CD14-positive monocyte (primary cell): ENCODE data around the gene FMO5. TPM values are rescaled to one million over a fixed set of nuclear protein-coding genes. Genes with fewer than 3 reads are reported as not detected.

ENCODE experiments used
- DNase-seq, 3 donors: peaks; one replicate each; pipeline ENCODE4 v3.0.0-alpha.2; 2011 to 2022
- H2AFZ ChIP-seq: 2 replicates; pipeline ENCODE4 v1.6.0; 2012; ENCODE audit warnings: mild to moderate bottlenecking, low read depth, low read length, inconsistent platforms; ENCODE audit not compliant: insufficient read depth, poor library complexity, severe bottlenecking
- H3K27ac ChIP-seq, 2 donors: 1 replicate in 1 of 2; 2 replicates in 1 of 2; pipeline ENCODE4 v1.5.1; 2012 to 2013; ENCODE audit warnings: low read length in 2 of 2, control low read depth in 1 of 2, inconsistent platforms in 1 of 2, low read depth in 1 of 2, mild to moderate bottlenecking in 1 of 2
- H3K27me3 ChIP-seq, 2 donors: one replicate each; pipeline versions ENCODE4 v1.6.0 to v1.6.1; 2011 to 2013; ENCODE audit warnings: low read length in 2 of 2; ENCODE audit not compliant: control insufficient read depth in 2 of 2, insufficient read depth in 2 of 2
- H3K36me3 ChIP-seq, 2 donors: replicated peaks in 1 of 2; 1 replicate in 1 of 2; 2 replicates in 1 of 2; pipeline versions ENCODE4 v1.5.1 to v1.6.1; 2012 to 2013; ENCODE audit warnings: low read length in 2 of 2, control low read depth in 1 of 2, inconsistent platforms in 1 of 2, mild to moderate bottlenecking in 1 of 2; ENCODE audit not compliant: insufficient read depth in 2 of 2, control insufficient read depth in 1 of 2
- H3K4me1 ChIP-seq, 2 donors: 1 replicate in 1 of 2; 2 replicates in 1 of 2; pipeline versions ENCODE4 v1.5.1 to v1.6.1; 2012 to 2013; ENCODE audit warnings: low read length in 2 of 2, control low read depth in 1 of 2, inconsistent platforms in 1 of 2, mild to moderate bottlenecking in 1 of 2, moderate library complexity in 1 of 2; ENCODE audit not compliant: insufficient read depth in 2 of 2, control insufficient read depth in 1 of 2
- H3K4me2 ChIP-seq: replicated peaks from 2 replicates; pipeline ENCODE3; 2012; ENCODE audit warnings: low read length, moderate library complexity, mild to moderate bottlenecking; ENCODE audit not compliant: poor library complexity, severe bottlenecking; ENCODE audit errors: extremely low read depth
- H3K4me3 ChIP-seq, 3 experiments: fragments of 200-600 bp in 1 of 3; sonication (generic) in 1 of 3; replicated peaks in 1 of 3; 1 replicate in 2 of 3; 2 replicates in 1 of 3; pipeline ENCODE4 v1.5.1; 2011 to 2013; ENCODE audit warnings: low read length in 3 of 3, mild to moderate bottlenecking in 3 of 3, control low read depth in 2 of 3, low read depth in 2 of 3, inconsistent platforms in 1 of 3, moderate library complexity in 1 of 3
- H3K79me2 ChIP-seq: 2 replicates; pipeline ENCODE4 v1.6.0; 2012; ENCODE audit warnings: mild to moderate bottlenecking, control low read depth, inconsistent platforms, low read length, moderate library complexity; ENCODE audit not compliant: insufficient read depth
- H3K9ac ChIP-seq: 2 replicates; pipeline ENCODE4 v1.6.0; 2017; ENCODE audit warnings: low read length, mild to moderate bottlenecking; ENCODE audit not compliant: insufficient read depth, poor library complexity, severe bottlenecking
- H3K9me3 ChIP-seq, 2 donors: replicated peaks in 1 of 2; 1 replicate in 1 of 2; 2 replicates in 1 of 2; pipeline versions ENCODE4 v1.5.1 to v1.6.1; 2012 to 2013; ENCODE audit warnings: low read length in 2 of 2, control low read depth in 1 of 2; ENCODE audit not compliant: control insufficient read depth in 1 of 2, insufficient read depth in 1 of 2
- H4K20me1 ChIP-seq: 2 replicates; pipeline ENCODE4 v1.6.0; 2012; ENCODE audit warnings: mild to moderate bottlenecking, low read length, control low read depth, moderate library complexity; ENCODE audit not compliant: insufficient read depth
- H3K27ac Mint-ChIP-seq, 7 donors: one replicate each; pipeline ENCODE4 v1.8.0; 2020; ENCODE audit warnings: mild to moderate bottlenecking in 7 of 7, mixed read lengths in 7 of 7, moderate library complexity in 6 of 7, inconsistent platforms in 2 of 7
- H3K27me3 Mint-ChIP-seq, 3 donors: one replicate each; pipeline ENCODE4 v1.8.0; 2021 to 2022; ENCODE audit warnings: low read depth in 3 of 3, mild to moderate bottlenecking in 3 of 3, mixed read lengths in 3 of 3, moderate library complexity in 3 of 3, inconsistent platforms in 1 of 3
- H3K36me3 Mint-ChIP-seq, 2 donors: one replicate each; pipeline ENCODE4 v1.8.0; 2020; ENCODE audit warnings: mixed read lengths in 2 of 2, inconsistent platforms in 1 of 2, mild to moderate bottlenecking in 1 of 2
- H3K4me1 Mint-ChIP-seq: one replicate; pipeline ENCODE4 v1.8.0; 2020; ENCODE audit warnings: mild to moderate bottlenecking, mixed read lengths
- H3K4me3 Mint-ChIP-seq, 2 donors: one replicate each; pipeline ENCODE4 v1.8.0; 2020; ENCODE audit warnings: mild to moderate bottlenecking in 2 of 2, mixed read lengths in 2 of 2, moderate library complexity in 1 of 2
- H3K9me3 Mint-ChIP-seq, 7 donors: one replicate each; pipeline ENCODE4 v1.8.0; 2020 to 2022; ENCODE audit warnings: mixed read lengths in 7 of 7, mild to moderate bottlenecking in 6 of 7, moderate library complexity in 6 of 7, inconsistent platforms in 2 of 7
- WGBS: methylation state at CpG from one replicate; pipeline ENCODE4 v1.1.5; 2013; ENCODE audit warnings: missing lambda C conversion rate; ENCODE audit not compliant: insufficient coverage; 5-methylcytosine and 5-hydroxymethylcytosine counted together
- intact Hi-C, 2 donors: fragments of 100-400 bp; cut with micrococcal nuclease; formaldehyde crosslinking; loops; one replicate each; pipeline versions ENCODE4 v1.15.0 to v1.15.1; 2023
- polyA plus RNA-seq, 3 donors: library from polyadenylated mRNA; depleted of rRNA in 1 of 3; unstranded in 2 of 3; stranded (reverse) in 1 of 3; fragments of 300-500 nt in 2 of 3; fragments of >200 nt in 1 of 3; fragmentation: Illumina TruSeq in 2 of 3; gene quantifications; 1 replicate in 2 of 3; 2 replicates in 1 of 3; pipeline ENCODE4 v1.2.3, GENCODE V29; 2012 to 2021
- TF ChIP-seq, protein P1 (sequence below): fragments of 200-600 bp; IDR thresholded peaks from one replicate; pipeline ENCODE4 v1.8.0; 2022; ENCODE audit warnings: antibody characterized with exemption, mild to moderate bottlenecking

Gene FMO5
- polyA plus RNA-seq, 3 donors, result 16.8 to 20.0 (median 18.0) TPM

DNA sequence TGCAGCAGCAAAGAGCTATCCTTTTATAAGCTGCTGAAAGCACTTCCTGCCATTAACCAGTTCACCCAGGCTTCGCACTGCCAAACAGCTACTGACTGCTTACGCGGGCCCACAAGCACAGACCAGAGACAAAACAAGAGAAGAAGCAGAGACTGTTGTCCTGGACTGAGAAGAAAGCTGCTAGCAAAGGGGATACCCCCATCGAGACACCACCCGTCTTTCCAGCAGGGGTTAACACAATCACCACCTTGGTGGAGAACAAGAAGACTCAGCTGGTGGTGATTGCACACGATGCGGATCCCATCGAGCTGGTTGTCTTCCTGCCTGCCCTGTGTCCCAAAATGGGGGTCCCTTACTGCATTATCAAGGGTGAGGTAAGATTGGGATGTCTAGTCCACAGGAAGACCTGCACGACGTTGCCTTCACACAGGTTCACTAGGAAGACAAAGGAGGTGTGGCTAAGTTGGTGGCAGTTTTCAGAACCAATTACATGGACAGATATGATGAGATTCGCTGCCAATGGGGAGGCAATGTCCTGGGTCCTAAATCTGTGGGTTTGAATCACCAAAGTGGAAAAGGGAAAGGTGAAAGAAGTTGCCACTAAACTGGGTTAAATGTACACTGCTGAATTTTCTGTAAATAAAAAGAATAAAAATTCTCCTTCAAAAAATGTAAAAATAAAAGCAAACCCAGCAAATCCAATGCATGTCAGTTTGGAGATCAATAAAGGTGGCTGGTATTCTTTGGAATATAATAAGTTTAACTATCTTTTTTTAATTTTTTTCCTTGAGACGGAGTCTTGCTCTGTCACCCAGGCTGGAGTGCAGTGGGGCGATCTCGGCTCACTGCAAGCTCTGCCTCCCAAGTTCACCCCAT, 1.2 kb downstream of the FMO5 start:
- Mint-ChIP-seq H3K27ac (peak overlapping the region in 2 of 7 donors; percentile 5 to 21), H3K36me3 (peaks cover 16 to 21% of the 10 kb centered on the region in 2 donors), H3K9me3 (peaks cover 0 to 4% (median 0%) of the 10 kb centered on the region in 7 donors), H3K27me3 (peaks cover 0 to 1% (median 1%) of the 10 kb centered on the region in 3 donors), H3K4me1 (peaks cover 41% of the 10 kb centered on the region), H3K4me3 (peak overlapping the region; percentile 85 to 99)
- H3K4me2 ChIP-seq, result peak overlapping the region; percentile 86
- no peak overlapping the region for H3K27ac ChIP-seq
- H3K4me3 ChIP-seq, result peak overlapping the region in 1 of 3 experiments; percentile 90
- TF ChIP-seq, protein P1, sequence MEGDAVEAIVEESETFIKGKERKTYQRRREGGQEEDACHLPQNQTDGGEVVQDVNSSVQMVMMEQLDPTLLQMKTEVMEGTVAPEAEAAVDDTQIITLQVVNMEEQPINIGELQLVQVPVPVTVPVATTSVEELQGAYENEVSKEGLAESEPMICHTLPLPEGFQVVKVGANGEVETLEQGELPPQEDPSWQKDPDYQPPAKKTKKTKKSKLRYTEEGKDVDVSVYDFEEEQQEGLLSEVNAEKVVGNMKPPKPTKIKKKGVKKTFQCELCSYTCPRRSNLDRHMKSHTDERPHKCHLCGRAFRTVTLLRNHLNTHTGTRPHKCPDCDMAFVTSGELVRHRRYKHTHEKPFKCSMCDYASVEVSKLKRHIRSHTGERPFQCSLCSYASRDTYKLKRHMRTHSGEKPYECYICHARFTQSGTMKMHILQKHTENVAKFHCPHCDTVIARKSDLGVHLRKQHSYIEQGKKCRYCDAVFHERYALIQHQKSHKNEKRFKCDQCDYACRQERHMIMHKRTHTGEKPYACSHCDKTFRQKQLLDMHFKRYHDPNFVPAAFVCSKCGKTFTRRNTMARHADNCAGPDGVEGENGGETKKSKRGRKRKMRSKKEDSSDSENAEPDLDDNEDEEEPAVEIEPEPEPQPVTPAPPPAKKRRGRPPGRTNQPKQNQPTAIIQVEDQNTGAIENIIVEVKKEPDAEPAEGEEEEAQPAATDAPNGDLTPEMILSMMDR, result no peak
- peaks cover 23 to 27% of the 10 kb centered on the region in 2 donors for H3K4me1 ChIP-seq
- H4K20me1 ChIP-seq, result no peaks in the 10 kb centered on the region
- H3K79me2 ChIP-seq, result no peaks in the 10 kb centered on the region
- intact Hi-C loops, result no loop called here
- H3K27me3 ChIP-seq, result no peaks in the 10 kb centered on the region
- no peak for DNase-seq
- 84% methylated on average over 13 of the region's 14 CpGs for WGBS
- H2AFZ ChIP-seq, result no peak overlapping the region
- peaks cover 0 to 19% of the 10 kb centered on the region in 2 donors for H3K36me3 ChIP-seq
- no peak overlapping the region for H3K9ac ChIP-seq
- no peaks in the 10 kb centered on the region for H3K9me3 ChIP-seq

DNA sequence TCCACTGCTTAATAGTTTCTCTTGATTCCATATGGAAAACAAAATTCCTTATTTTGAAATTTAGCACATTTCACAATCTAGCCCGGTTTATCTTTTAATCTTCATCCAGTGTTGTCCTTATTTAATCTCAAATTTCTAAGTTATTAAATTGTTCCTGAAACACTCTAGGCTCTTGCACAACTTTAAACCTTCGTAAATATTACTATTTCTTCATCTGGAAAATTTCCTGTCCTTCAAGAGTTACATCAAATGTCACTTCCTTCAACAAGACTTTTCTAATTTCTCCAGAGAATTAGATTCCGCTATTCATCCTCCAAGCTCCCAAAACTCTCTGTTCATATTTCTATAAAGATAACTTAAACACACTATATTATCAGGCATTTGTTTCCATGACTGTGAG, 6.5 kb downstream of the FMO5 start:
- no peaks in the 10 kb centered on the region for H3K9me3 ChIP-seq
- Mint-ChIP-seq H3K27ac (peak overlapping the region; percentile 51 to 81 (median 73)), H3K36me3 (peaks cover 35 to 38% of the 10 kb centered on the region in 2 donors), H3K4me1 (peaks cover 41% of the 10 kb centered on the region), H3K9me3 (peaks cover 0 to 2% (median 0%) of the 10 kb centered on the region in 7 donors), H3K4me3 (peak overlapping the region in 1 of 2 donors; percentile 48), H3K27me3 (peaks cover 0 to 2% (median under 1%) of the 10 kb centered on the region in 3 donors)
- H3K4me3 ChIP-seq, result peak overlapping the region in 1 of 3 experiments; percentile 13
- H3K9ac ChIP-seq, result no peak overlapping the region
- peaks cover 5 to 38% of the 10 kb centered on the region in 2 donors for H3K36me3 ChIP-seq
- 11% methylated on average over 2 of the region's 3 CpGs for WGBS
- intact Hi-C loops, result no loop called here
- peaks cover 21 to 33% of the 10 kb centered on the region in 2 donors for H3K4me1 ChIP-seq
- no peak overlapping the region for H2AFZ ChIP-seq
- H3K4me2 ChIP-seq, result peak overlapping the region; percentile 21
- TF ChIP-seq, protein P1, result no peak
- no peaks in the 10 kb centered on the region for H3K79me2 ChIP-seq
- no peaks in the 10 kb centered on the region for H4K20me1 ChIP-seq
- DNase-seq, result peak in 2 of 3 donors; percentile 35 to 64
- no peaks in the 10 kb centered on the region for H3K27me3 ChIP-seq
- peak overlapping the region in 1 of 2 donors; percentile 58 for H3K27ac ChIP-seq
